ENCODE measurements around the gene NCAM2.

NCAM2 gene

GRCh38 chr21:21406921-21407320 is 408.7 kb downstream of the NCAM2 start:
- TF ChIP-seq CTCF (IDR thresholded peaks at IDR 0.05; ENCODE audit: control insufficient read depth, insufficient read depth, low read depth, low read length, missing control alignments), result no peak
- DNase-seq (ENCODE audit: low read depth), result no peak
- H3K4me3 ChIP-seq (ENCODE audit: control insufficient read depth, low read depth, low read length), result no peak overlapping the region

- H3K4me3 ChIP-seq (ENCODE audit: control insufficient read depth, low read depth, low read length), result no peak overlapping the region
- DNase-seq (ENCODE audit: low read depth), result no peak
- no peak for TF ChIP-seq CTCF (IDR thresholded peaks at IDR 0.05; ENCODE audit: control insufficient read depth, insufficient read depth, low read depth, low read length, missing control alignments)
Observed at GRCh38 chr21:21412096-21412495, 413.9 kb downstream of the NCAM2 start.

GRCh38 chr21:21415741-21416140 is 417.5 kb downstream of the NCAM2 start:
- no peak for TF ChIP-seq CTCF (IDR thresholded peaks at IDR 0.05; ENCODE audit: control insufficient read depth, insufficient read depth, low read depth, low read length, missing control alignments)
- no peak overlapping the region for H3K4me3 ChIP-seq (ENCODE audit: control insufficient read depth, low read depth, low read length)
- DNase-seq (ENCODE audit: low read depth), result no peak

- DNase-seq (ENCODE audit: low read depth), result no peak
- TF ChIP-seq CTCF (IDR thresholded peaks at IDR 0.05; ENCODE audit: control insufficient read depth, insufficient read depth, low read depth, low read length, missing control alignments), result no peak
- H3K4me3 ChIP-seq (ENCODE audit: control insufficient read depth, low read depth, low read length), result no peak overlapping the region
Observed at GRCh38 chr21:21434944-21435343, 436.7 kb downstream of the NCAM2 start.

GRCh38 chr21:21436012-21436534 is 437.9 kb downstream of the NCAM2 start:
- TF ChIP-seq CTCF (IDR thresholded peaks at IDR 0.05; ENCODE audit: control insufficient read depth, insufficient read depth, low read depth, low read length, missing control alignments), result no peak
- no peak overlapping the region for H3K4me3 ChIP-seq (ENCODE audit: control insufficient read depth, low read depth, low read length)
- no peak for DNase-seq (ENCODE audit: low read depth)

- TF ChIP-seq CTCF (IDR thresholded peaks at IDR 0.05; ENCODE audit: control insufficient read depth, insufficient read depth, low read depth, low read length, missing control alignments), result no peak
- DNase-seq (ENCODE audit: low read depth), result no peak
- H3K4me3 ChIP-seq (ENCODE audit: control insufficient read depth, low read depth, low read length), result no peak overlapping the region
Observed at GRCh38 chr21:21439761-21440160, 441.6 kb downstream of the NCAM2 start.

- no peak overlapping the region for H3K4me3 ChIP-seq (ENCODE audit: control insufficient read depth, low read depth, low read length)
- no peak for TF ChIP-seq CTCF (IDR thresholded peaks at IDR 0.05; ENCODE audit: control insufficient read depth, insufficient read depth, low read depth, low read length, missing control alignments)
- no peak for DNase-seq (ENCODE audit: low read depth)
Observed at GRCh38 chr21:21457077-21457476, 458.9 kb downstream of the NCAM2 start.

All from AG09309 (cell line).